GM12872 (cell line): ENCODE data around the gene NUDCD3.

Experiments used
- CTCF ChIP-seq: IDR thresholded peaks from 3 replicates; pipeline ENCODE4 v1.5.1; 2011; ENCODE audit warnings: low read depth, mild to moderate bottlenecking, low read length, moderate library complexity; ENCODE audit not compliant: insufficient read depth

The NUDCD3 gene

GRCh38 chr7:44353668-44354067 is 136.8 kb downstream of the NUDCD3 start:
- TF ChIP-seq CTCF: no peak

- TF ChIP-seq CTCF: no peak
Observed at GRCh38 chr7:44348851-44349781, 141.3 kb downstream of the NUDCD3 start.

DNA sequence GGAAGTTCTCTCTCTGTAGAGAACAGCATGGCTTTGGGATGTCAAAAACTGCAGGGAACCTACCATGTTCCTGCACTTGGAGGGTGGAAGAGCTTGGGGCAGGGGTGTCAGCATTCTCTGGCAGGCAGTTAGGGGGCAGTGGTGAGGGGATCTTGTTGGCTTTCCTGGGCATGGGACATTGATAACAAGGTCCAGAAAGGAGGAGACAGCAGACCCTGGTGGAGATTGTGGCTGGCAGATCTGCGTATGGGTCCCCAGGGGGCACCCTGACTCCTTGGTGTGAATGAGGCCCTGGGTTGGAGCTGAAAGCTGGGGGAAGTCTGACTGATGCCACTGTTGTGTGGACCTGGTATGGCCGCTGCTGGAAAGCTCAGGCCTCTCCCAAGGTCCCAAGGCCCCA is 142.2 kb downstream of the NUDCD3 start:
- TF ChIP-seq CTCF: peak; percentile 67

DNA sequence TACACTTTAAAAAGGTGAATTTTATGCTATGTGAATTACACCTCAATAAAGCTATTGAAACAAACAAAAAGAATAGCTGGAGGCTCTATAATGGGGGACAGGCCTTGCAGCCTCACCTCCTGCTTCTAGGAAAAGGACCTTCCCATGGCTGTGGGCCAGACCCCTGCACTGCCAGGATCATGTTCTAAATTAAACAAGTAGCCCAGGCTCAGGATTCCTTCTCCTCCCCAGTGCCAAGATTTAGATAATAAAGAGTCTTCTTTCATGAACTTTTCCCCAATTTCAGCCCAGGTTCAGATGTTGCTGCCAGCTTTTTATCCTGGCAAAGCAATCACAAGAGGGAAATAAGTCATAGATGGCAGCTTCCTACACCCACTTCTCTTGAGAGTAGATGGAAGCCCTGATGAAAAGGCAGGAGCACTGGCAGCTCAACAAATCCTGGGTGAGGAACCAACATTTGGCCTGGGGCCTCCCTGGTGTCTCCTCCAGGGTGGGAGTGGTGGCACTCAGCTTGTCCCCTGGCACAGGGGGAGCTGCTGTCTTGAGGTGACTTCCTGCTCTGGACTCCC is 142.8 kb downstream of the NUDCD3 start:
- no peak for TF ChIP-seq CTCF

GRCh38 chr7:44346063-44346462 is 144.4 kb downstream of the NUDCD3 start:
- TF ChIP-seq CTCF: no peak

DNA sequence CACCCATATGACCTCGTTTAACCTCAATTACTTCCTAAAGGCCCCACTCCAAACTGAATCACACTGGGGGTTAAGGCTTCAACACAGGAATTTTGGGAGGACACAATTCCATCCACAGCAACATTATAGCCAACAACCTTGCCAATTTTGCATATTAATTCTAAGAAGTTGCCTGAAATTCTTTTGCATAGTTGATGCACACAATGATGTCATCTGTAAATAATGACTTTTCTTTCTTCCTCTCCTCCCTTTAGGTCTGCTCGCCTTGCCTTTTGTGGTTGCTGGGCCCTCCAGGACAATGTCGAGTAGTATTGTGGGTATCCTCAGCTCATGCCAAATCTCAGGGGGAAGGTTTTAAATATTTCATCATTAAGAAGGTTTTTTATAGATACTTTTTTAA is 149.1 kb downstream of the NUDCD3 start:
- TF ChIP-seq CTCF: no peak

DNA sequence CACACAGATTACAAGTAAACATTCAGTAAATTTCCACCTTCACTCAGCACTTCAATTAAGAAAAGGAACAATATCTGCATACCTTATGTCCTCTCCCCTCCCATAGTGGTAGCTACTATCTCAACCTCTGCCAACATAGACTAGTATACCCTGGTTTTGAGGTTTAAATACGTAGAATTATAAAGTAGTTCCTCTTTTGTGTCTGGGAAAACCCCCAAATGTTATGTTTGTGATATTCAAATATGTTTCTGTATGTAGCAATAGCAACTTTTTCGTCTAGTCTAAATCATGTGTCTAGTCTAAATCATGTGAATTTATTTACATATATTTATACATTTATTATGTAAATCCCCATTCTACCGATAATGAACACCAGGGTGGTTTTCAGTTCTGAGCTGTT is 151.9 kb downstream of the NUDCD3 start:
- no peak for TF ChIP-seq CTCF
